ENCODE data around the gene RANBP10. TPM values are rescaled to one million over a fixed set of nuclear protein-coding genes. Genes with fewer than 3 reads are reported as not detected.
A peak's percentile ranks its signal among the peaks of the same experiment; 100 is the strongest.

Gene RANBP10
- total and polyA plus RNA-seq, 9 of the 15 experiments (the other 6 are each of a cell fraction or from before 2014, with no cell fraction given) = 0.61 to 19.3 (median 5.9) TPM

- TF ChIP-seq CHCHD3 (CRISPR knock-in tag; IDR thresholded peaks at IDR 0.05) (no peak), SRSF3 (IDR thresholded peaks at IDR 0.05; ENCODE audit: insufficient read depth, low read length) (no peak), ZNF780A (CRISPR knock-in tag; IDR thresholded peaks at IDR 0.05) (no peak), PHF21A (IDR thresholded peaks at IDR 0.05; ENCODE audit: borderline replicate concordance, low read depth) (peak; percentile 1; the same call in 1 of the 2 replicates), MLLT1 (IDR thresholded peaks at IDR 0.05) (no peak), LCOR (CRISPR knock-in tag; IDR thresholded peaks at IDR 0.05) (no peak; the same call in 1 of the 2 replicates), FOXA3 (CRISPR knock-in tag; conservative IDR thresholded peaks at IDR 0.05 in 1 of 2, IDR thresholded peaks at IDR 0.05 in 1 of 2) (peak in 1 of 2 experiments; percentile 58; a peak in 1 of 4 replicates), MTF1 (CRISPR knock-in tag; IDR thresholded peaks at IDR 0.05; ENCODE audit: borderline replicate concordance) (no peak), RB1 (IDR thresholded peaks at IDR 0.05; ENCODE audit: low read depth) (peak; percentile 52; the same call in 1 of the 2 replicates), KHSRP (IDR thresholded peaks at IDR 0.05) (no peak), PREB (CRISPR knock-in tag; IDR thresholded peaks at IDR 0.05) (no peak), NELFE (IDR thresholded peaks at IDR 0.05; ENCODE audit: insufficient read depth, insufficient read length) (no peak), YY1 (IDR thresholded peaks at IDR 0.05; ENCODE audit: borderline replicate concordance in 1 of 3, control insufficient read depth in 1 of 3, extremely low read depth in 1 of 3, insufficient read depth in 3 of 3, insufficient read length in 1 of 3, insufficient replicate concordance in 2 of 3, low read depth in 1 of 3, low read length in 2 of 3) (peak; percentile 37 to 83 (median 68)), MYBL2 (IDR thresholded peaks at IDR 0.05; ENCODE audit: low read depth) (no peak), MYBL2 (CRISPR knock-in tag; IDR thresholded peaks at IDR 0.05; ENCODE audit: borderline replicate concordance) (no peak), STAT5A (IDR thresholded peaks at IDR 0.05; ENCODE audit: borderline replicate concordance, low read length) (no peak), HDAC2 (IDR thresholded peaks at IDR 0.05) (0 out of 2 replicates have a peak, but pooled peaks have one; percentile 42), ZNF232 (CRISPR knock-in tag; IDR thresholded peaks at IDR 0.05) (peak; percentile 14; the same call in 1 of the 2 replicates), MCM5 (IDR thresholded peaks at IDR 0.05; ENCODE audit: low read depth) (no peak)
- TF ChIP-seq, protein P1, sequence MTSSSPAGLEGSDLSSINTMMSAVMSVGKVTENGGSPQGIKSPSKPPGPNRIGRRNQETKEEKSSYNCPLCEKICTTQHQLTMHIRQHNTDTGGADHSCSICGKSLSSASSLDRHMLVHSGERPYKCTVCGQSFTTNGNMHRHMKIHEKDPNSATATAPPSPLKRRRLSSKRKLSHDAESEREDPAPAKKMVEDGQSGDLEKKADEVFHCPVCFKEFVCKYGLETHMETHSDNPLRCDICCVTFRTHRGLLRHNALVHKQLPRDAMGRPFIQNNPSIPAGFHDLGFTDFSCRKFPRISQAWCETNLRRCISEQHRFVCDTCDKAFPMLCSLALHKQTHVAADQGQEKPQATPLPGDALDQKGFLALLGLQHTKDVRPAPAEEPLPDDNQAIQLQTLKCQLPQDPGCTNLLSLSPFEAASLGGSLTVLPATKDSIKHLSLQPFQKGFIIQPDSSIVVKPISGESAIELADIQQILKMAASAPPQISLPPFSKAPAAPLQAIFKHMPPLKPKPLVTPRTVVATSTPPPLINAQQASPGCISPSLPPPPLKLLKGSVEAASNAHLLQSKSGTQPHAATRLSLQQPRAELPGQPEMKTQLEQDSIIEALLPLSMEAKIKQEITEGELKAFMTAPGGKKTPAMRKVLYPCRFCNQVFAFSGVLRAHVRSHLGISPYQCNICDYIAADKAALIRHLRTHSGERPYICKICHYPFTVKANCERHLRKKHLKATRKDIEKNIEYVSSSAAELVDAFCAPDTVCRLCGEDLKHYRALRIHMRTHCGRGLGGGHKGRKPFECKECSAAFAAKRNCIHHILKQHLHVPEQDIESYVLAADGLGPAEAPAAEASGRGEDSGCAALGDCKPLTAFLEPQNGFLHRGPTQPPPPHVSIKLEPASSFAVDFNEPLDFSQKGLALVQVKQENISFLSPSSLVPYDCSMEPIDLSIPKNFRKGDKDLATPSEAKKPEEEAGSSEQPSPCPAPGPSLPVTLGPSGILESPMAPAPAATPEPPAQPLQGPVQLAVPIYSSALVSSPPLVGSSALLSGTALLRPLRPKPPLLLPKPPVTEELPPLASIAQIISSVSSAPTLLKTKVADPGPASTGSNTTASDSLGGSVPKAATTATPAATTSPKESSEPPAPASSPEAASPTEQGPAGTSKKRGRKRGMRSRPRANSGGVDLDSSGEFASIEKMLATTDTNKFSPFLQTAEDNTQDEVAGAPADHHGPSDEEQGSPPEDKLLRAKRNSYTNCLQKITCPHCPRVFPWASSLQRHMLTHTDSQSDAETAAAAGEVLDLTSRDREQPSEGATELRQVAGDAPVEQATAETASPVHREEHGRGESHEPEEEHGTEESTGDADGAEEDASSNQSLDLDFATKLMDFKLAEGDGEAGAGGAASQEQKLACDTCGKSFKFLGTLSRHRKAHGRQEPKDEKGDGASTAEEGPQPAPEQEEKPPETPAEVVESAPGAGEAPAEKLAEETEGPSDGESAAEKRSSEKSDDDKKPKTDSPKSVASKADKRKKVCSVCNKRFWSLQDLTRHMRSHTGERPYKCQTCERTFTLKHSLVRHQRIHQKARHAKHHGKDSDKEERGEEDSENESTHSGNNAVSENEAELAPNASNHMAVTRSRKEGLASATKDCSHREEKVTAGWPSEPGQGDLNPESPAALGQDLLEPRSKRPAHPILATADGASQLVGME (CRISPR knock-in tag; IDR thresholded peaks at IDR 0.05) = no peak
Measured at GRCh38 chr16:67846320-67847063, 40.1 kb upstream of the RANBP10 start, which contains the start of gene NUTF2 (continued).
